HEK293 (cell line): ENCODE data around the gene ETNK1.

Experiments used
- CTCF ChIA-PET: fragments of 350-600 bp; formaldehyde crosslinking; extraction: SDS; loops from one replicate; lab custom pipeline; 2021; ENCODE audit warnings: antibody characterized with exemption; lab: Yijun Ruan, JAX
- POLR2A ChIA-PET: fragments of 300-600 bp; formaldehyde crosslinking; extraction: SDS; loops from one replicate; lab custom pipeline; 2020; ENCODE audit warnings: antibody characterized with exemption, inconsistent platforms; lab: Yijun Ruan, JAX
- H3K27ac ChIP-seq: fragments of 200-500 bp; sonication (Bioruptor generic); 2 replicates; pipeline ENCODE4 v1.5.1; 2014; ENCODE audit warnings: low read depth, low read length, control low read depth, inconsistent platforms; ENCODE audit errors: extremely low read depth
- H3K36me3 ChIP-seq, 2 experiments: fragments of 200-500 bp in 1 of 2; sonication (Bioruptor generic) in 1 of 2; 1 replicate in 1 of 2; 2 replicates in 1 of 2; pipeline ENCODE4 v1.5.1; 2014 to 2017; ENCODE audit warnings: inconsistent platforms in 2 of 2, low read length in 2 of 2; ENCODE audit not compliant: control insufficient read depth in 2 of 2, insufficient read depth in 1 of 2
- H3K4me1 ChIP-seq: fragments of 200-500 bp; sonication (Bioruptor generic); 2 replicates; pipeline ENCODE4 v1.5.1; 2014; ENCODE audit warnings: mild to moderate bottlenecking, low read length, inconsistent platforms; ENCODE audit not compliant: control insufficient read depth, insufficient read depth
- H3K4me3 ChIP-seq: 2 replicates; pipeline ENCODE4 v1.5.1; 2011; ENCODE audit warnings: low read depth, mild to moderate bottlenecking, control low read depth, low read length, moderate library complexity
- H3K9me3 ChIP-seq: fragments of 200-500 bp; sonication (Bioruptor generic); 2 replicates; pipeline ENCODE4 v1.5.1; 2014; ENCODE audit warnings: low read depth, low read length, inconsistent platforms; ENCODE audit not compliant: control insufficient read depth, insufficient read depth
- AEBP2 ChIP-seq: fragments of 450-650 bp; formaldehyde crosslinking; IDR thresholded peaks from 2 replicates; pipeline ENCODE4 v1.5.1; 2016; ENCODE audit warnings: missing biosample characterization, missing genetic modification characterization, borderline replicate concordance
- GFI1B ChIP-seq: fragments of 450-650 bp; formaldehyde crosslinking; IDR thresholded peaks from 2 replicates; pipeline ENCODE4 v1.5.1; 2016; ENCODE audit warnings: missing biosample characterization, missing genetic modification characterization
- OVOL3 ChIP-seq: fragments of 450-650 bp; formaldehyde crosslinking; IDR thresholded peaks from 2 replicates; pipeline ENCODE4 v1.5.1; 2016; ENCODE audit warnings: missing biosample characterization, missing genetic modification characterization
- PBX3 ChIP-seq: sonication (generic); formaldehyde crosslinking; IDR thresholded peaks from 2 replicates; pipeline ENCODE4 v1.8.1; 2022; ENCODE audit warnings: mild to moderate bottlenecking, moderate library complexity, missing genetic modification reagents
- REST ChIP-seq: fragments of 450-650 bp; formaldehyde crosslinking; IDR thresholded peaks from 2 replicates; pipeline ENCODE4 v1.5.1; 2016; ENCODE audit warnings: missing biosample characterization, missing genetic modification characterization
- TSHZ1 ChIP-seq: fragments of 450-650 bp; formaldehyde crosslinking; IDR thresholded peaks from 2 replicates; pipeline ENCODE4 v1.5.1; 2016; ENCODE audit warnings: missing biosample characterization, missing genetic modification characterization, borderline replicate concordance
- ZBTB7A ChIP-seq: fragments of 450-650 bp; formaldehyde crosslinking; IDR thresholded peaks from 2 replicates; pipeline ENCODE4 v1.5.1; 2016; ENCODE audit warnings: low read depth, missing biosample characterization, missing genetic modification characterization
- ZFP3 ChIP-seq: fragments of 450-650 bp; formaldehyde crosslinking; IDR thresholded peaks from 2 replicates; pipeline ENCODE4 v1.5.1; 2016; ENCODE audit warnings: low read depth, missing biosample characterization, missing genetic modification characterization
- ZFP37 ChIP-seq: fragments of 450-650 bp; formaldehyde crosslinking; IDR thresholded peaks from 2 replicates; pipeline ENCODE4 v1.5.1; 2016; ENCODE audit warnings: missing biosample characterization, missing genetic modification characterization
- ZNF133 ChIP-seq: fragments of 450-650 bp; formaldehyde crosslinking; IDR thresholded peaks from 2 replicates; pipeline ENCODE4 v1.5.1; 2016; ENCODE audit warnings: missing biosample characterization, missing genetic modification characterization
- ZNF140 ChIP-seq: fragments of 450-650 bp; formaldehyde crosslinking; IDR thresholded peaks from 2 replicates; pipeline ENCODE4 v1.5.1; 2016; ENCODE audit warnings: missing biosample characterization, missing genetic modification characterization
- ZNF19 ChIP-seq: fragments of 450-650 bp; formaldehyde crosslinking; IDR thresholded peaks from 2 replicates; pipeline ENCODE4; 2016; ENCODE audit warnings: missing biosample characterization, missing genetic modification characterization, low read depth
- ZNF302 ChIP-seq: fragments of 450-650 bp; formaldehyde crosslinking; IDR thresholded peaks from 2 replicates; pipeline ENCODE4 v1.5.1; 2016; ENCODE audit warnings: missing biosample characterization, missing genetic modification characterization, low read depth
- ZNF488 ChIP-seq: fragments of 450-650 bp; formaldehyde crosslinking; IDR thresholded peaks from 2 replicates; pipeline ENCODE4 v1.5.1; 2016; ENCODE audit warnings: missing biosample characterization, missing genetic modification characterization
- ZNF513 ChIP-seq: fragments of 450-650 bp; IDR thresholded peaks from 2 replicates; pipeline ENCODE4 v1.5.1; 2018; ENCODE audit warnings: missing biosample characterization, missing genetic modification characterization
- ZNF514 ChIP-seq: fragments of 450-650 bp; formaldehyde crosslinking; IDR thresholded peaks from 2 replicates; pipeline ENCODE4 v1.5.1; 2016; ENCODE audit warnings: missing biosample characterization, missing genetic modification characterization
- ZNF548 ChIP-seq: fragments of 450-650 bp; formaldehyde crosslinking; IDR thresholded peaks from 2 replicates; pipeline ENCODE4 v1.5.1; 2016; ENCODE audit warnings: missing biosample characterization, missing genetic modification characterization
- ZNF571 ChIP-seq: fragments of 450-650 bp; formaldehyde crosslinking; IDR thresholded peaks from 2 replicates; pipeline ENCODE4 v1.5.0; 2017; ENCODE audit warnings: missing biosample characterization, missing genetic modification characterization
- ZNF664 ChIP-seq: fragments of 450-650 bp; formaldehyde crosslinking; IDR thresholded peaks from 2 replicates; pipeline ENCODE4 v1.5.1; 2016; ENCODE audit warnings: missing biosample characterization, missing genetic modification characterization
- ZNF747 ChIP-seq: fragments of 450-650 bp; formaldehyde crosslinking; IDR thresholded peaks from 2 replicates; pipeline ENCODE4 v1.5.1; 2016; ENCODE audit warnings: missing biosample characterization, missing genetic modification characterization
- ZNF785 ChIP-seq: fragments of 450-650 bp; formaldehyde crosslinking; IDR thresholded peaks from 2 replicates; pipeline ENCODE4 v1.5.1; 2016; ENCODE audit warnings: missing biosample characterization, missing genetic modification characterization
- ZNF792 ChIP-seq: fragments of 450-650 bp; formaldehyde crosslinking; IDR thresholded peaks from 2 replicates; pipeline ENCODE4 v1.5.1; 2016; ENCODE audit warnings: missing biosample characterization, missing genetic modification characterization
- ZNF837 ChIP-seq: fragments of 450-650 bp; formaldehyde crosslinking; IDR thresholded peaks from 2 replicates; pipeline ENCODE4 v1.5.1; 2016; ENCODE audit warnings: missing biosample characterization, missing genetic modification characterization
- ZSCAN18 ChIP-seq: fragments of 450-650 bp; formaldehyde crosslinking; IDR thresholded peaks from 2 replicates; pipeline ENCODE4 v1.5.1; 2016; ENCODE audit warnings: missing biosample characterization, missing genetic modification characterization

ETNK1 gene

GRCh38 chr12:22689876-22690275 lies 64.9 kb downstream of the ETNK1 start:
- no peaks in the 10 kb centered on the region for H3K9me3 ChIP-seq
- H3K36me3 ChIP-seq: peaks cover 9 to 15% of the 10 kb centered on the region in 2 experiments; a peak in 2 of 3 replicates
- H3K4me3 ChIP-seq: no peak overlapping the region
- no peaks in the 10 kb centered on the region for H3K4me1 ChIP-seq
- TF ChIP-seq REST (no peak), ZNF488 (no peak), ZNF302 (tag by site-specific recombination) (no peak), ZFP3 (no peak), ZBTB7A (no peak), AEBP2 (tag by site-specific recombination) (no peak), ZNF785 (tag by site-specific recombination) (no peak), OVOL3 (no peak), ZNF664 (tag by site-specific recombination) (no peak), ZNF140 (tag by site-specific recombination) (no peak), ZNF837 (tag by site-specific recombination) (no peak), PBX3 (no peak), ZSCAN18 (tag by site-specific recombination) (no peak), ZFP37 (tag by site-specific recombination) (no peak), ZNF792 (tag by site-specific recombination) (no peak)
- CTCF ChIA-PET: no interaction called here
- no peak overlapping the region for H3K27ac ChIP-seq
- POLR2A ChIA-PET: no interaction called here

- H3K27ac ChIP-seq: no peak overlapping the region
- H3K4me1 ChIP-seq: no peaks in the 10 kb centered on the region
- H3K36me3 ChIP-seq: peaks cover 0 to 6% of the 10 kb centered on the region in 2 experiments; a peak in 1 of 3 replicates
- H3K4me3 ChIP-seq: no peak overlapping the region
- CTCF ChIA-PET: no interaction called here
- H3K9me3 ChIP-seq: no peaks in the 10 kb centered on the region
- POLR2A ChIA-PET: no interaction called here
- TF ChIP-seq ZNF747 (tag by site-specific recombination) (no peak), ZNF133 (tag by site-specific recombination) (no peak), ZNF571 (tag by site-specific recombination) (no peak), ZNF548 (tag by site-specific recombination) (no peak), GFI1B (tag by site-specific recombination) (no peak), ZNF514 (tag by site-specific recombination) (no peak), TSHZ1 (tag by site-specific recombination) (no peak), ZNF19 (no peak), ZNF513 (tag by site-specific recombination) (no peak)
Measured at GRCh38 chr12:22691319-22691718, 66.3 kb downstream of the ETNK1 start.
